Thymus (tissue), 11 donors: ENCODE results near the gene DNMT1. TPM values are rescaled to one million over a fixed set of nuclear protein-coding genes. Genes with fewer than 3 reads are reported as not detected.
A peak's percentile ranks its signal among the peaks of the same experiment; 100 is the strongest.

ENCODE experiments used
- DNase-seq, 9 donors: peaks; one replicate each; pipeline ENCODE4 v3.0.0-alpha.2; 2013; ENCODE audit warnings: low spot score in 9 of 9, low read depth in 6 of 9, missing footprints in 1 of 9
- H3K27ac ChIP-seq, 2 donors: one replicate each; pipeline ENCODE4 v1.5.1; 2013; ENCODE audit warnings: control low read depth in 1 of 2, low read depth in 1 of 2, low read length in 1 of 2, mild to moderate bottlenecking in 1 of 2, moderate library complexity in 1 of 2
- H3K27me3 ChIP-seq, 2 donors: one replicate each; pipeline ENCODE4 v1.5.1; 2013; ENCODE audit warnings: low read length in 1 of 2; ENCODE audit not compliant: control insufficient read depth in 2 of 2, insufficient read depth in 1 of 2
- H3K36me3 ChIP-seq, 2 donors: one replicate each; pipeline ENCODE4 v1.5.1; 2013; ENCODE audit warnings: low read length in 1 of 2, mild to moderate bottlenecking in 1 of 2, moderate library complexity in 1 of 2; ENCODE audit not compliant: control insufficient read depth in 2 of 2, insufficient read depth in 2 of 2
- H3K4me1 ChIP-seq, 2 donors: one replicate each; pipeline ENCODE4 v1.5.1; 2013; ENCODE audit warnings: low read length in 2 of 2; ENCODE audit not compliant: control insufficient read depth in 2 of 2, insufficient read depth in 2 of 2
- H3K4me3 ChIP-seq, 2 donors: one replicate each; pipeline ENCODE4 v1.5.1; 2013; ENCODE audit warnings: low read length in 2 of 2, control low read depth in 1 of 2, mild to moderate bottlenecking in 1 of 2
- H3K9me3 ChIP-seq, 2 donors: one replicate each; pipeline ENCODE4 v1.5.1; 2013; ENCODE audit warnings: low read length in 1 of 2, mild to moderate bottlenecking in 1 of 2; ENCODE audit not compliant: control insufficient read depth in 2 of 2, insufficient read depth in 1 of 2
- WGBS: extraction: QIAGEN DNeasy Blood & Tissue Kit; methylation state at CpG from one replicate; pipeline ENCODE4 v1.1.7; 2013; 5-methylcytosine and 5-hydroxymethylcytosine counted together
- polyA plus RNA-seq: library from polyadenylated mRNA; stranded (reverse); fragments of 200-250 nt; gene quantifications from one replicate; pipeline ENCODE4 v1.2.3, GENCODE V29; 2013
- total RNA-seq: library from RNA; stranded (reverse); fragments of 120-200 nt; gene quantifications from one replicate; pipeline ENCODE4 v1.2.4, GENCODE V29; 2013
- donor health status: healthy.

DNMT1 gene
- total and polyA plus RNA-seq, 2 donors, result 46.0 to 65.0 TPM

DNA sequence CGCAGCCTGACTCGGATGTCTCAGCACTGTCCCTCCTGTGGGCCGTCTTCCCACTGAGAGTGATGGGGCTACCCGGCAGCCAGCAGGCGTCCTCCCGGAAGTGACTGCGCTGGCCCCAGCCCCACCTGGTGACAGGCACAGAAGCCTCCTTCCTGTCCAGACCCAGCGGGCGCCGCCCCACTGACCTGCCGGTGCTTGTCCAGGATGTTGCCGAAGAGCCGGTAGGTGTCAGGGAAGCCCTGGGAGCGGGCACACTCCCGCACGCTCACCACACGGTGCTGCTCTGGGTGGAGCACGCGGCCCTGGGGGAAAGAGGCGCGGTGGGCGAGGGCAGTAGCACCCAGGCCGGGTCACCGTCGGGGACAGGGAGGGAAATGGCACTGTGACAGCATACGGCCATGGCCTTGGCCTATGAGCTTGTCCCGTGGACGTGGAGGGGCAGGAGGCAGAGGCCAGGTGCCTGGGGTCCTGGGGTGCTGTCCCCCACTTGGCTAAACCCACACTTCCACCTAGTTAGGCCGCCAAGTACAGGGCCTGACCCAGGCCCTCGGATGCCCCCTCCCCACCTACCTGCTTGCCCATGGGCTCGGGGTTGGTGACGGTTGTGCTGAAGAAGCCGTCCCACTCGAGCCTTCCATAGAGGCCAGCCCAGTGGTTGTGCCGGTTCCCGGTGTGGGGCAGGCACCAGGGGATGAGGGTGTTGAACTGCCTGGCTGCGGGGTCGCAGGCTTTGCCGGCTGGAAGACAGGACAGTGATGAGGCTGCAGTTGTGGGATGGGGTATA lies 59.0 kb downstream of the DNMT1 start:
- H3K36me3 ChIP-seq, result peaks cover 91 to 93% of the 10 kb centered on the region in 2 donors
- no peaks in the 10 kb centered on the region for H3K4me1 ChIP-seq
- no peak overlapping the region for H3K4me3 ChIP-seq
- WGBS, result 98% methylated on average over 39 of the region's 39 CpGs
- DNase-seq, result no peak
- H3K27me3 ChIP-seq, result no peaks in the 10 kb centered on the region
- H3K27ac ChIP-seq, result peak overlapping the region in 1 of 2 donors; percentile 55
- no peaks in the 10 kb centered on the region for H3K9me3 ChIP-seq

DNA sequence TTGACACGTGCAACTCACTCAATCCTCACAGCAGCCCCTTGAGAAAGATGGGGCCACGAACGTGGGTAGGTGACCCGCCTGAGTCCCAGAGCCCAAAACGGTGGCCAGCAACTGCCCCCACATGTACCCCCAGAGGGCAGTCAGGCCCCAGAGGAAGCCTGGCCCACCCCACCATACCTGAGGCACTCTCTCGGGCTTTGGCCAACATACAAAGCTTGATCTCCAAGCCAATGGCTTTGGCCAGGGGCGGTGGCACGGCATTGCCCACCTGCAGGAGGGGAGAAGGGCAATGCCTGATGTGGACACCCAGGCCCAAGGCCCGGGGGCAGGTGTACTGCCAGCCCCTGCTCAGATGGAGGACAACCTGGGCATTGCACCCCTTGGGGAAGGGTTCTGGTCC lies 60.7 kb downstream of the DNMT1 start:
- 99% methylated on average over 9 of the region's 9 CpGs for WGBS
- Histone ChIP-seq H3K4me1 (no peaks in the 10 kb centered on the region), H3K27me3 (no peaks in the 10 kb centered on the region), H3K4me3 (no peak overlapping the region), H3K36me3 (peaks cover 93 to 94% of the 10 kb centered on the region in 2 donors), H3K9me3 (no peaks in the 10 kb centered on the region), H3K27ac (no peak overlapping the region)
- DNase-seq, result no peak

DNA sequence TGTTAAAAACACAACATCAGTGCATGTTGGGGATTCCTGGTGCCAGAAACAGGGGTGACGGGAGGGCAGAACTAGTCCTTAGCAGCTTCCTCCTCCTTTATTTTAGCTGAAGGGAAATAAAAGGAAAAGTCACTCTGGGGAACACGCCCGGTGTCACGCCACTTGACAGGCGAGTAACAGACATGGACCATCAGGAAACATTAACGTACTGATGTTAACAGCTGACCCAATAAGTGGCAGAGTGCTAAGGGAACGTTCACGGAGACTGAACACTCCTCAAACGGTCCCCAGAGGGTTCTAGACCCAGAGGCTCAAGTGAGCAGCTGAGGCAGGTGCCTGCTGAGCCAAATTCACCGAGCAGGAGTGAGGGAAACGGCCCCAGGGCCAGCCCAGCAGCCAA lies 61.2 kb downstream of the DNMT1 start:
- H3K36me3 ChIP-seq, result peaks cover 89 to 93% of the 10 kb centered on the region in 2 donors
- H3K27ac ChIP-seq, result no peak overlapping the region
- no peak overlapping the region for H3K4me3 ChIP-seq
- no peaks in the 10 kb centered on the region for H3K9me3 ChIP-seq
- no peaks in the 10 kb centered on the region for H3K4me1 ChIP-seq
- 95% methylated on average over 11 of the region's 11 CpGs for whole genome bisulfite sequencing
- no peaks in the 10 kb centered on the region for H3K27me3 ChIP-seq
- DNase-seq, result no peak

DNA sequence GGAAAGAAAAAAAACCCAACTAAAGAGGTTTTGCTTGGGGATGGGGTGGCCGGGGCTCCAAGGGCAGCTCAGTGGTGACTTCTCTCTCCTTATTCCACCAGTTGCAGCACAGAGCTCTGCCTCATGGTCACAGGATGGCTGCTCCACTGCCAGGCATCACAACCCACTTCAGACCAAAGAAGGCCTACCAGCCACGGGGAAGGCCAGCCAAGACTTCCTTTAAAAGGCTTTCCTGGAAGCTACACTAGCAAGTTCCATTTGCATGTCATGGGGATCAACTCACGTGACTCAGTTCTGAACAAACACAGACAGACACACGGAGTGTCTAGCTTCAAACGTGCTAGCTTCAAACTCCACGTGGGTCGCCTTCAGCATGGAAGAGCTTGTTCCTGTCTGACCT lies 61.8 kb downstream of the DNMT1 start:
- no peak overlapping the region for H3K4me3 ChIP-seq
- peaks cover 85 to 92% of the 10 kb centered on the region in 2 donors for H3K36me3 ChIP-seq
- H3K27ac ChIP-seq, result no peak overlapping the region
- H3K27me3 ChIP-seq, result no peaks in the 10 kb centered on the region
- H3K9me3 ChIP-seq, result no peaks in the 10 kb centered on the region
- 98% methylated on average over 7 of the region's 7 CpGs for WGBS
- DNase-seq, result no peak
- H3K4me1 ChIP-seq, result no peaks in the 10 kb centered on the region

DNA sequence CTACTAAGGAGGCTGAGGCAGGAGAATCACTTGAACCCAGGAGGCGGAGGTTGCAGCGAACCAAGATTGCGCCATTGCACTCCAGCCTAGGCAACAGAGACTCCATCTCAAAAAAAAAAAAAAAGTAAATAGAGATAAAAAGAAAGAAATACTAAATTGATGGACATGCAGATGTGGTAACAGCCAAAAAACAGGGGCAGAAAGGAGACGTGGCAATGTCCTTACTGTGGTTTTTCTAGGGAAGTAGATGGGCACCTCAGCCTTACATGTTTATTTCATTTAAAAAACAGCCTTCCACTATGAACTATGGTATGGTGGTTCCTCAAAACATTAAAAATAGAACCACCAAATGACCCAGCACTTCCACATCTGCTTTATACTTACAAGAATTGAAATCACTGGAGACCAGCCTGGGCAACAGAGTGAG lies 68.5 kb downstream of the DNMT1 start:
- DNase-seq, result no peak
- Histone ChIP-seq H3K4me1 (no peaks in the 10 kb centered on the region), H3K27me3 (no peaks in the 10 kb centered on the region), H3K27ac (no peak overlapping the region), H3K4me3 (no peak overlapping the region), H3K9me3 (no peaks in the 10 kb centered on the region), H3K36me3 (peaks cover 38 to 52% of the 10 kb centered on the region in 2 donors)
- 90% methylated on average over 4 of the region's 4 CpGs for WGBS

DNA sequence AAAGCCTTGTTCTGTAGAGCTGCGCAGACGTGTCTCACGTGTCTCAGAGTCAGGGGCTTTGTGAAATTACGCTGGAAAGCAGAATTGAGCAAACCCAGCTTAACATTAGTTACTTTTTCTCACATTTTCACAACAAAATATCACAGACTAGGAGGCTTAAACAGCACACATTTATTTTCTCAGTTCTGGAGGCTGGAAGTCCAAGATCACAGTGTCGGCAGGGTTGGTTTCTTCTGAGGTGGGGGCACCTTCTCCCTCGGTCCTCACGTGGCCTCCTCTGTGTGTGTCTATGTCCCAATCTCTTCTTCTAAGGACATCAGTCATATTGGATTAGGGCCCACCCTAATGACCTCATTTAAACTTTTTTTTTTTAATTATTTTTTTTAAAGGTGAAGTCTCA lies 70.3 kb downstream of the DNMT1 start:
- peaks cover 0 to 2% of the 10 kb centered on the region in 2 donors for H3K4me1 ChIP-seq
- H3K36me3 ChIP-seq, result peaks cover 25 to 36% of the 10 kb centered on the region in 2 donors
- no peak for DNase-seq
- 99% methylated on average over 7 of the region's 7 CpGs for WGBS
- H3K4me3 ChIP-seq, result no peak overlapping the region
- H3K27ac ChIP-seq, result no peak overlapping the region
- no peaks in the 10 kb centered on the region for H3K27me3 ChIP-seq
- no peaks in the 10 kb centered on the region for H3K9me3 ChIP-seq

DNA sequence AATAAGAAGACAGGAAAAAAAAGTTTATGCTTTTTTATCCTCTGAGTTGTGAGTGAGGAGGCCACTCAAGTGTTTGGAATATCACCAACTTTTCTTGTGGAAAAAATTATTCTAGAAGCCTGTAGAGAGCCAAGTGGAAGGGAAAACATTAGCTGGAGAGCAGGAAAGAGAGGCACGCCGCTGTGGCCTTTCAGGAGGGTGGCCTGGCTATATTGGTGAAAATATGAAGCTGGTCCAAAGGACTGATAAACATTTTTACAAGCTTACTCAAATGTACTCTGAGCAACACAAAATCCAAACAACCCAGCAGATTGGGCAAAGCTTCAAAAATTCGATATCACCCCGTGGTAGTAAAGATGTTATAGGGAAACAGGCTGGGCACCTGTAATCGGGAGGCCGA lies 72.7 kb downstream of the DNMT1 start:
- no peaks in the 10 kb centered on the region for H3K27me3 ChIP-seq
- H3K4me3 ChIP-seq, result no peak overlapping the region
- H3K36me3 ChIP-seq, result peaks cover 29 to 32% of the 10 kb centered on the region in 2 donors
- no peak overlapping the region for H3K27ac ChIP-seq
- H3K4me1 ChIP-seq, result peaks cover 8 to 11% of the 10 kb centered on the region in 2 donors
- no peaks in the 10 kb centered on the region for H3K9me3 ChIP-seq
- DNase-seq, result no peak
- 97% methylated on average over 6 of the region's 6 CpGs for WGBS

DNA sequence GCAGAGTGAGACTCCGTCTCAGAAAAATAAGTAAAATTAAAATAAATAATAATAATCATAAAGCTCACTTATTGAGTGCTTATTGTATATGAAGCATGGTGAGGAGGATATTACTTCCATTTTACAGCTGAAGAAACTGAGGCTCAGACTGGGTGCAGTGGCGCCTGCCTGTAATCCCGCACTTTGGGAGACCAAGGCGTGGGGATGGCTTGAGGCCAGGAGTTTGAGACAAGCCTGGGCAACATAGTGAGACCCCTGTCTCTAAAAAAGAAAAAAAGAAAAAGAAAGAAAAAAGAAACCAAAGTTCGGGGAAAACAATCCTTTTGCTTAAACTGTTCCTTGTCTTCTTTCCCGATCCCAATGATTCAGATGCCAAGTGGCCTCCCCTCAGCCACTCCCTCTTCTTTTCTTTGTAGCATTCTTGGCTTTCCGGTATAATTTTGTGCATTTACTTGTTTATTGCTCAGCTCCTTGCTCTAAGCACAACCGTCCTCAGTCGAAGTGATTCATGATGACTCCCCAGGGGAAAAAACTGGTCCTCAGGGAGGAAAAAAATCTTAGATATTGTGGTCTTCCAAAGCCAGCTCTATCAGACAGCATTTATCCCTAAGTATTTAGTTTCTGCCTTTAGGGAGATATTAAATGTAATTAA lies 74.1 kb downstream of the DNMT1 start:
- H3K27ac ChIP-seq, result no peak overlapping the region
- H3K27me3 ChIP-seq, result no peaks in the 10 kb centered on the region
- no peaks in the 10 kb centered on the region for H3K9me3 ChIP-seq
- peaks cover 8 to 11% of the 10 kb centered on the region in 2 donors for H3K4me1 ChIP-seq
- 95% methylated on average over 9 of the region's 9 CpGs for WGBS
- DNase-seq, result no peak
- no peak overlapping the region for H3K4me3 ChIP-seq
- peaks cover 33 to 38% of the 10 kb centered on the region in 2 donors for H3K36me3 ChIP-seq

DNA sequence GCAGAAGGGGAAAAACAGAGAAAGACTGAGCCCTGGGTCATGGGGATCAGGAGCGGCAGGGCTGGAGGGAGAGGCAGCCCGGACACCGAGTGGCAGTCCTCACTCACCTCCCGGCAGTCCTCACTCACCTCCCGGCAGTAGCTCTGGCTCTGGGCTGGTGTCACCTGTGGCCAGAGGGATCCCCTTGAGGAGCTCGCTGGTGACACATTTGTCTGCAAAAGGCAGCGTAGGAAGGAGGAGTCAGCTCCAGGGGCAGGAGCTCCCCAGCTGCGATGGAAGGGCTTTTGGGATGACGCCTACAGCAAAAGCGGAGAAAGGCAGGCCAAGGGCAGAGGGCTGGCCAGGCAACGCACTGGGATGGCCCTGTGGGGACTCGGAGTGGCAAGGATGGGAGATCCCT lies 75.8 kb downstream of the DNMT1 start:
- DNase-seq, result no peak
- H3K36me3 ChIP-seq, result peaks cover 44 to 45% of the 10 kb centered on the region in 2 donors
- peak overlapping the region; percentile 70 to 86 for H3K27ac ChIP-seq
- 63% methylated on average over 12 of the region's 12 CpGs for whole genome bisulfite sequencing
- no peaks in the 10 kb centered on the region for H3K9me3 ChIP-seq
- H3K27me3 ChIP-seq, result no peaks in the 10 kb centered on the region
- H3K4me3 ChIP-seq, result peak overlapping the region; percentile 65 to 97
- H3K4me1 ChIP-seq, result peaks cover 8 to 11% of the 10 kb centered on the region in 2 donors
